ENCODE data around the gene VPS52.
A peak's percentile ranks its signal among the peaks of the same experiment; 100 is the strongest.

DNA sequence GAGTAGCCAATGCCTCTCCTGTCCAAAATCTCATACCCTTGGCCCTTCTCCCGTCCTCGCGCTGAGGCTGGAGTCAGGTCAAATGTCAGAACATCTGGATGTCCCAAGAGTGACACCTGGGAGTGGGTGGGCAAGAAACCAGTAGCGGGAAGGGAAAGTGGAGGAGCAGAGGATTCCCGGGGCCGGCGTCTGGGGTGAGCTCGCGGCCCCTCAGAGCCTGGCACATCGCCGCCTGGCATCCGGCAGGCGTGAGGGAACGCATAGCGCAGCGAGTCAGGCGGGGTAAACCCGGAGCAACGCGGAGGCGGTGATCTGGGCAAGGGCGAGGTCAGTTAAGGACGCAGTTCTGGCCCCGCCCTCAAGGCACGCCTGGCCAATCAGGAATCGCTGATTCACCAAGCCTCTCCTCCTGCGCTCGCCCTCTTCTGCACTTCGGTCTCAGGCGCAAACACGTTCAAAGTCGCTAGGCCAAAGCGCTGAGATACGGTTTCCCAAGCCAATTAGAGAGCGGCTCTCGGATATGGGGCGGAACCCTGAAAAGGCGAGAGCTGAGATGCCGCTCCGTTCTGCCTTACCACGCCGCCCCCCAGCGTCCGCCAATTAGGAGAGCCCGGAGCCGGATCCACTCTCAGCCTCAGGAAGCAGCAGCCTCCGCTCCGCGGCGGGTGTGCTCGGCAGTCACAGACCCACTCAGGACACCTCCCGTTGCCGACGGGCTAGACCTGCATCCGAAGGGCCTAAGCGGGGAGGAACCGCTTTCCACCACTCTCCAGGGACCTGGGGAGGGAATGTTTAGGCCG lies 22.5 kb downstream of the VPS52 start:
- TF ChIP-seq CTCF (IDR thresholded peaks at IDR 0.05) (peak in 2 of 6 experiments; percentile 7 to 20), POLR2A (IDR thresholded peaks at IDR 0.05) (peak in 2 of 4 donors; percentile 79 to 85)
